Lower leg skin (tissue), 4 donors: Measurements from ENCODE around the gene TEX51. TPM values are rescaled to one million over a fixed set of nuclear protein-coding genes. Genes with fewer than 3 reads are reported as not detected.

ENCODE experiments used
- DNase-seq, 2 donors: peaks; one replicate each; pipeline ENCODE4 v3.0.0-alpha.2; 2019; ENCODE audit warnings: low spot score in 2 of 2
- H3K4me3 ChIP-seq: fragments of 200-600 bp; sonication (generic); 2 replicates; pipeline ENCODE4 v1.5.1; 2017; ENCODE audit warnings: mild to moderate bottlenecking, low read depth; ENCODE audit not compliant: poor library complexity, severe bottlenecking
- CTCF ChIP-seq, 3 donors: fragments of 450-650 bp; IDR thresholded peaks; one replicate each; pipeline ENCODE4 v1.5.1; 2016; ENCODE audit warnings: antibody characterized with exemption in 3 of 3, mild to moderate bottlenecking in 3 of 3, moderate library complexity in 2 of 3
- POLR2A ChIP-seq, 2 donors: fragments of 450-650 bp; IDR thresholded peaks; one replicate each; pipeline ENCODE4 v1.6.1; 2016 to 2017; ENCODE audit warnings: antibody characterized with exemption in 2 of 2, mild to moderate bottlenecking in 1 of 2, moderate library complexity in 1 of 2
- WGBS, 2 donors: methylation state at CpG; one replicate each; pipeline ENCODE4 v1.1.5; 2018; 5-methylcytosine and 5-hydroxymethylcytosine counted together
- intact Hi-C: fragments of 100-400 bp; cut with DNase I; formaldehyde crosslinking; loops from one replicate; pipeline ENCODE4 v1.15.0; 2023; ENCODE audit warnings: low total_unique reads
- total RNA-seq, 4 donors: library from RNA; depleted of rRNA; stranded (reverse); fragments of >200 nt; gene quantifications; one replicate each; pipeline ENCODE4 v1.1.0, GENCODE V29; 2016

The TEX51 gene
- total RNA-seq, 4 donors from 2014 or later, result not detected

GRCh38 chr2:126889496-126890135, 9.1 kb upstream of the TEX51 start:
- WGBS, 2 donors, result 86 to 90% methylated on average over 8 of the region's 8 CpGs
- intact Hi-C loops, result no loop called here
- no peak for DNase-seq
- TF ChIP-seq CTCF (IDR thresholded peaks at IDR 0.05), result no peak
- no peak for TF ChIP-seq POLR2A (IDR thresholded peaks at IDR 0.05)
- no peak overlapping the region for H3K4me3 ChIP-seq

DNA sequence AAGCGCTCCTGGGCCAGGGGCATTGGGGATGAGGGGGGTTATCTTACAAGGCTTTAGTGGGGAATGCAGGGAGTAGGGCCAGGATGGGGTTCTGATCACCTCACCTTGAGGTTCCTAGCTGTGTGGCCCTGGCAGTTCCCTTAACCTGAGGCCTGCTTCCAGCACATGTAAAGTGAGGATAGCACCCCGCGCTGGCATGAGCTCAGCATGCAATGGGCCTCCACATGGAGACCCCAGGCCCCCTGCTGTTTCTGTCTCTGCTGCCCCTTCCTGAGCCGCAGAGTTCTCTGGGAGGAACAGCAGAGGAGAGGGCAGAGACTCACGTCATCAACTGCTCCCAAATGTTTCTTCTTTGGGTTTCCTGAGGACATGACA, 8.6 kb upstream of the TEX51 start:
- no peak overlapping the region for H3K4me3 ChIP-seq
- DNase-seq, result peak in 1 of 2 donors; percentile 59
- TF ChIP-seq CTCF (IDR thresholded peaks at IDR 0.05) (no peak), POLR2A (IDR thresholded peaks at IDR 0.05) (no peak)
- 88 to 89% methylated on average over 5 of the region's 5 CpGs for WGBS, 2 donors
- intact Hi-C loops, result no loop called here

DNA sequence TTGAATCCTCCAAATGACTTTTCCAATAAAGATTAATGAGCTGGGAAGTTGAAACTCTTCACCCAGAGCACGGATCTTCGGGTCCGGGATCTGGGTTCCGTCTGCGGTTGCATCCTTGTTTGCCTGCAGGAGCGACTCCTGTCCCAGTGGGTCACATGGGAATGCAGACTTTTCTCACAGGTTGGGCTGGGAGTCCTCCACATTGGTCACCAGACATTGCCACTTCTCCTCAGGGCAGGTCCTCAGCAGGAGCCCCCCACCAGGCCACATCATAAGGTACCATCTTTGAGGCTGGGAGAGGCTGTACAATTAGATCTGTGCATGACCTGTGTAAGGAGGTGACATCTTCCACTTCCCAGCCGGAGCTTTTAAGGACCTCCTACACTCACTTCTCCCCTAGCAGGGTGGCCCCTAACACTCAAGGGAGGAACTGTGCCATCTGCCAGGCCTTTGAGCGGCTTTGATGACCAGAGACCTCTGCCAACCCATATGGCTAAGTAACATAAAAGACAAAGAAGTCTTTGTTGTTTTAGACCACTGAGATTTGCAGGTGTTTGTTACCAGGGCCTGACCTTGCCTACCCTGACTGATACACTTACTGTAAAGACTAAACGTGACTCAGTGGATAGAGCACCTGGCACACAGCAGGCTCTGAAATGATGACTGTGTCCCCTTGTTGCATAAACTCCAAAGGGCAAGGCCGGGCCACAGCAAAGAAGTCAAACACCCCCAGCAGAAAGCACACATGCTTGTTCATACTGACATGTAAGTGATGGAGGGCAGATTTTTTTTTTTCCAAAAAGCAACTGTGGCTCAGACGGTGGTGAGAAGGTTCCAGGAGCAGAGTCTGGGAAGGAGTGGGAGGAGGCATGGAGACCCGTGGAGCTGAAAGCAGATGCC, 7.9 kb upstream of the TEX51 start:
- WGBS, 2 donors, result 85 to 87% methylated on average over 12 of the region's 12 CpGs
- no peak overlapping the region for H3K4me3 ChIP-seq
- no peak for TF ChIP-seq CTCF (IDR thresholded peaks at IDR 0.05)
- intact Hi-C loops, result no loop called here
- peak in 1 of 2 donors; percentile 58 for DNase-seq

DNA sequence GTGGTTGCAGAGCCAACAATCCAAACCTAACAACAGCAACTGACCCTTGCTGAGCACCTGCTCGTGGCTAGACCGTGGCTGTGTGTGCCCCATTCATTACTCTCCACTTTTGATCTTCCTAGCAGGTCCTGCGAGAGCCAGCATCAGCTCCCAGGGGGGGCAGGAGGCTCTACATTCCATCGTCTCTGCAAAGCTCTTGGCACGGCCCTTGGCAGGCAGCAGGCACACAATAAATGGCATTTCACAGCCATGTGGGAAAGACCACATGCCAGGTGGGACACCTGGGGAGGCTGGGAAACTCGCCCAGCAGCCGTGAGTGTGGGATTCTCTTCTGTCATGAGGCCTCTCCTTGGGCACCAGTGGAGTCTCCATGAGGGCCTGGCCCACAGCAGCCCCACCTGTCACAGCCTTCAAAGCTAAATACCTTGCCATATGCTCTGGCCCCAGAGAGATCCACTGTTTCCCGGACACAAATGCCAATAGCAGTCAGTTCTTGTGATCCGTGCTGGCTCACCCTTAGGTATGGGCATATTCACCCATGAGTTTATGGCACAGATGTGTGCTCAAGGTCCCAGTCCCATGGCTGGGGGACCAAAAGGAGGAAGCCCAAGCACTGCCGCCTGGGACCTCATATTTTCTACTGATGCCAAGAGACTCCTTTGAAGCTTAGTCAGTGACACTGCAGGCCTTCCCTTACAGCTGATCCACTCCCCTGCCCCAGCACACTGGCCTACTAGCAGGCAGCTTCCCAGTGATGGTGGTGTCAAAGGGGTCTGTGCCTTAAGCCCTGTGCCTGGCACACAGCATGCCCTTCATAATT, 6.8 kb upstream of the TEX51 start:
- TF ChIP-seq CTCF (IDR thresholded peaks at IDR 0.05) (no peak), POLR2A (IDR thresholded peaks at IDR 0.05) (no peak)
- intact Hi-C loops, result no loop called here
- H3K4me3 ChIP-seq, result no peak overlapping the region
- DNase-seq, result peak in 1 of 2 donors; percentile 62
- WGBS, 2 donors, result 55 to 63% methylated on average over 10 of the region's 10 CpGs

GRCh38 chr2:126893153-126893552, 5.5 kb upstream of the TEX51 start:
- DNase-seq, result peak in 1 of 2 donors; percentile 54
- 93% methylated on average over 4 of the region's 4 CpGs for WGBS, 2 donors
- H3K4me3 ChIP-seq, result no peak overlapping the region
- intact Hi-C loops, result no loop called here
- TF ChIP-seq POLR2A (IDR thresholded peaks at IDR 0.05) (no peak), CTCF (IDR thresholded peaks at IDR 0.05) (no peak)
